Fibroblast of mammary gland (primary cell): ENCODE measurements around the gene SBF2.

ENCODE experiments used
- DNase-seq: peaks from one replicate; pipeline ENCODE4 v3.0.0-alpha.2; 2010; ENCODE audit warnings: low read depth
- H3K4me3 ChIP-seq: 2 replicates; pipeline ENCODE4 v1.5.1; 2011; ENCODE audit warnings: low read depth, mild to moderate bottlenecking, low read length, moderate library complexity; ENCODE audit not compliant: control insufficient read depth
- TF ChIP-seq, protein P1 (sequence below): conservative IDR thresholded peaks from 2 replicates; pipeline ENCODE4 v1.5.1; 2011; ENCODE audit warnings: low read depth, low read length, inconsistent platforms; ENCODE audit not compliant: control insufficient read depth, insufficient read depth

SBF2 gene

DNA sequence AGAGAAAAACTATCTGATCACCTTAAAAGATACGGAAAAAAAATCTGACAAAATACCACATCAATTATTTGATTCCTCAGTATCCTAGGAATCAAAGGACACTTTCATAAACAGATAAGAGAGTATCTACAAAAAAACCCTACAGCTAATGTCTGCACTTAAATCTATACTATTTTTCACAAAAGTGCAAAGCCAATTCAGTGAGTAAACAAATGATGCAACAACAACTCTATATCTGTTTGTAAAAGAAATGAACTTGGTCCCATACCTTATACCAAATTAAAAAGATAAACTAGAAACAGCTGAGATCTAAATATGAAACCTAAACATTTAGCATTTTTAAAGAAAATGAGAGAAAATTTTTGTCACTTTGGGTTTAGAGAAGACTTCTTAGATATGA, 366.3 kb downstream of the SBF2 start:
- TF ChIP-seq, protein P1, sequence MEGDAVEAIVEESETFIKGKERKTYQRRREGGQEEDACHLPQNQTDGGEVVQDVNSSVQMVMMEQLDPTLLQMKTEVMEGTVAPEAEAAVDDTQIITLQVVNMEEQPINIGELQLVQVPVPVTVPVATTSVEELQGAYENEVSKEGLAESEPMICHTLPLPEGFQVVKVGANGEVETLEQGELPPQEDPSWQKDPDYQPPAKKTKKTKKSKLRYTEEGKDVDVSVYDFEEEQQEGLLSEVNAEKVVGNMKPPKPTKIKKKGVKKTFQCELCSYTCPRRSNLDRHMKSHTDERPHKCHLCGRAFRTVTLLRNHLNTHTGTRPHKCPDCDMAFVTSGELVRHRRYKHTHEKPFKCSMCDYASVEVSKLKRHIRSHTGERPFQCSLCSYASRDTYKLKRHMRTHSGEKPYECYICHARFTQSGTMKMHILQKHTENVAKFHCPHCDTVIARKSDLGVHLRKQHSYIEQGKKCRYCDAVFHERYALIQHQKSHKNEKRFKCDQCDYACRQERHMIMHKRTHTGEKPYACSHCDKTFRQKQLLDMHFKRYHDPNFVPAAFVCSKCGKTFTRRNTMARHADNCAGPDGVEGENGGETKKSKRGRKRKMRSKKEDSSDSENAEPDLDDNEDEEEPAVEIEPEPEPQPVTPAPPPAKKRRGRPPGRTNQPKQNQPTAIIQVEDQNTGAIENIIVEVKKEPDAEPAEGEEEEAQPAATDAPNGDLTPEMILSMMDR: no peak
- no peak for DNase-seq
- no peak overlapping the region for H3K4me3 ChIP-seq

GRCh38 chr11:9923280-9923679, 370.7 kb downstream of the SBF2 start:
- H3K4me3 ChIP-seq: no peak overlapping the region
- TF ChIP-seq, protein P1: no peak
- DNase-seq: no peak

DNA sequence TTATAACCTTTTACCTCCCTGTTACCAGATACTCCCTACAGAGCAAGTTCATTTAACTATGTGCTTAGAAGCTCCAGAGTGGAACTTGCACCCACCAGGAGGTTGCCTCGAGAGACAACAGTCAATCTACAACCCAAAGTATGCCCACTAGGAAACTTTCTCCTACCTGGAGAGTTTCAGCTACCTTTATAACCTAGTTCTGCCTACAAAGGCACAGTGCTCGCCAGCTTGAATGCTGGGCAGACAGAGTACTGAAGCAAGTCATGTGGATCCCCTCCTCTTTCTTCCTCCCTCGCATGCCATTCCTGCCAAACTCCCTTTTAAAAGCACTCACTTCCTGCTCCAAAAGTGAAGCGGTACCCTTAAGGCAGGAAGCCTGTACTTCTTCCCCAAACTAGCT, 371.2 kb downstream of the SBF2 start:
- TF ChIP-seq, protein P1: no peak
- no peak overlapping the region for H3K4me3 ChIP-seq
- no peak for DNase-seq

- TF ChIP-seq, protein P1: no peak
- no peak for DNase-seq
- H3K4me3 ChIP-seq: no peak overlapping the region
Observed at GRCh38 chr11:9916480-9916879, 377.5 kb downstream of the SBF2 start.

- no peak for DNase-seq
- no peak overlapping the region for H3K4me3 ChIP-seq
- TF ChIP-seq, protein P1: no peak
Observed at GRCh38 chr11:9914064-9914463, 380.0 kb downstream of the SBF2 start.

DNA sequence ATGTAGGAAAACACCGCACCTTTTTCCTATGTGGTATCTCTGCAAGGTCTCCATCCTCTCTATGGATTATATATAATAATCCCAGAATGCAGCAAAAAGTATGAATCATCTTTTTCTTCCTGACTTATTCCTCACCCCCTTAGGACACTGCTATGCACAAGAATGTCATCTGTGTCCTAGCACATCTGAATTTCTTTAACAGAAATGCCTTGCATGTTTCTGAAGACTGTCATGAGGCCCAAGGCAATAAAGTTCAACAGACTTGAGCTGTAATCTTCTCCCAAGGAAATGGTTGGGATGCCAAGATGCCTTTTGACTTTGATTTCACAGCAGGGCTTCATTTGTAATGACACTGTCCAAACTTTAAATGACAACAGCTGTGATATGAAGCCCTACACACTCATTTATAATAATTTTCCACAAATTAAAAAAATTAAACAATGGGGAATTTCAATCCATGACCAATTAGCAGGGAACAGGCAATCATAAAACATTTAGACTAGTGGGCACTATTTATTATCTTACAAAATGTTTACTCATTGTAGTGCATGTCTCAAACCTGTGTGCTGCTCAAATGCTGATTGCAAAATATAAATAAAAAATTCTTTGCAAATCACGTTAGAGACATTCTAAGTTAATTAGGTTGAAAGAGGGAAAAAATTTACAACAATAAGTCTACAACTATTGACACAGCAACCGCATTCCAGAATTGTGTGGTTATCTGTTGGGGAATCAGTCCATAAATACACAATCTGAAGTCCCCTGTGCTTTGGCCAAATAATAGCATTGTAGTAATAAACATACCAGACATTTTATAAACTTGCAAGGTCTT, 387.8 kb downstream of the SBF2 start:
- no peak overlapping the region for H3K4me3 ChIP-seq
- DNase-seq: peak; percentile 90
- TF ChIP-seq, protein P1: no peak
